ENCODE results near the gene TP73.

TP73 gene

DNA sequence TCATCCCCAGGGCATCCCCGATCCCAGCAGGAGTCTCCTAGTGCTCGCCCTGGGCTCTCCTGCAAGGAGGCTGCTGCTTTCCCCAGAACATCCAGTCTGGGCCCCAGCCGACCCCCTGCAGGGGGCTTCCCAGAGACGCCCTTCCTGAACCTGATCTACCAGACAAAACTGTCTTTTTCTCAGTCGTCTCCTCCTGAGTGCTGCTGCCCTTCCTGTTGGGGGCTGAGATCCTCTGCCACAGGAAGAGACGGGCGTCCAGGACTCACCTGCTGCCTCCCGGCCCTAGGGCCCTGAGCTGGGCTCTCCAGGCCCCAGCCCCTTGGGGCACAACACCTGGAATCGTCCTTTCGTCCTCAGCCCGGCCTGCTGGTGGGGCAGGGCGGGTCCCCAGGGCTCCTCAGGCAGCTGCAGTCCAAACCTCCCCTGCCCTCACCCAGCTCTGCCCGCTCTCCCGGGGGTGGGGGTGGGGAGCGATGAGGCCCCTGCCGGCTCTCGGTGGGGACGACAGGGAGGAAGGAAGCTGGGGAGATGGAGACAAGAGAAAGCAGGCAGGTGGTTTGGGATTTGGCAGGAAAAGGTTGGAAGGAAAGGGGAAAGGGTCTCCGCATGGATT lies 36.9 kb downstream of the TP73 start:
- no peak for DNase-seq (ENCODE audit: low spot score)

GRCh38 chr1:3690282-3691065 lies 38.2 kb downstream of the TP73 start:
- DNase-seq (ENCODE audit: low spot score): no peak

GRCh38 chr1:3691421-3692204 lies 39.3 kb downstream of the TP73 start:
- no peak for DNase-seq (ENCODE audit: low spot score)

- no peak for DNase-seq (ENCODE audit: low spot score)
These were observed 40.3 kb downstream of the TP73 start for GRCh38 chr1:3692598-3692997.

- no peak for DNase-seq (ENCODE audit: low spot score)
These were observed 41.0 kb downstream of the TP73 start for GRCh38 chr1:3693321-3693720.

DNA sequence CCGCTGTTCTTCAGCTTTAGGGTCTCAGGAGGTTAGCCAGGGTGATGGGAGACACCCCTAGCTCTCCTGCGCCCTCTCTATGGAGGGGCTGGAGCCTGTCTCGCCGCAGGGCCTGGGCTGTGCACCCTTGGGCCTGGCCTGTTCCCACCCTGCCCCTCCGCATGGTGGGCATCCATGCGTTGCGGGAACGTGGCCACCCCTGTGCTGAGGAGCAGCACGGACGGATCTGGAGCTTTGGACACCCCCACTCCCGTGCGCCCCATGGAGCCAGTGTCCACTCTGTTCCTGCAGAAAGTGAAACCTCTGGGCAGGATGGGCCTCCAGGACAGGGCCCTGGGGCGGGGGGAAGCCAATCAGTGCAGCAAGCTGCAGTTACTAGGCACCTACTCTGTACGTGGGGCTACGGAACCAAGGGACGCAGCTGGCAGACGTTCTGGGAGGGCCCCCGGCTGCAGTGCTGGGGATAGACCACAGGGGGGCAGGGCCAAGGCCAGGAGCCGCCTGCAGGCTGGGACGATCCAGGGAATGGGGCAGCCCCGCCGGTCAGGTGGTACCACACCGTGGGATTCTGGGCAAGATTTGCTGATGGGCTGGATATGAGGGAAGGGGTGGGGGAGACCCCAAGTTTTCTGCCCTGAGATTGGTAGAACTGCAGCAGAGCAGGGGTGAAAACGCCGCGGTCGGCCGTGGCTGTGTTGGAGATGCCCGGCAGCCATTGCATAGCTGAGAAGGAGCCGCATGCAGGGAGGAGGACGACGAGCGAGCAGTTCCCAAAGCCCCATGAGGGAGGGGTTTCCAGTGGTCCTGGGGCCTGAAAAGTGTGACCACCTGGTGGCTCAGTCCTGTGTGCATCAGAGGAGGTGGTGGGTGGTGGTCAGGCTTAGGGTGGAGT lies 43.3 kb downstream of the TP73 start:
- DNase-seq (ENCODE audit: low spot score): peak; percentile 74

GRCh38 chr1:3696689-3697088 lies 44.4 kb downstream of the TP73 start:
- DNase-seq (ENCODE audit: low spot score): no peak

- DNase-seq (ENCODE audit: low spot score): no peak
These were observed 44.8 kb downstream of the TP73 start for GRCh38 chr1:3697104-3697503.

- DNase-seq (ENCODE audit: low spot score): no peak
These were observed 45.5 kb downstream of the TP73 start for GRCh38 chr1:3697810-3698209.

DNA sequence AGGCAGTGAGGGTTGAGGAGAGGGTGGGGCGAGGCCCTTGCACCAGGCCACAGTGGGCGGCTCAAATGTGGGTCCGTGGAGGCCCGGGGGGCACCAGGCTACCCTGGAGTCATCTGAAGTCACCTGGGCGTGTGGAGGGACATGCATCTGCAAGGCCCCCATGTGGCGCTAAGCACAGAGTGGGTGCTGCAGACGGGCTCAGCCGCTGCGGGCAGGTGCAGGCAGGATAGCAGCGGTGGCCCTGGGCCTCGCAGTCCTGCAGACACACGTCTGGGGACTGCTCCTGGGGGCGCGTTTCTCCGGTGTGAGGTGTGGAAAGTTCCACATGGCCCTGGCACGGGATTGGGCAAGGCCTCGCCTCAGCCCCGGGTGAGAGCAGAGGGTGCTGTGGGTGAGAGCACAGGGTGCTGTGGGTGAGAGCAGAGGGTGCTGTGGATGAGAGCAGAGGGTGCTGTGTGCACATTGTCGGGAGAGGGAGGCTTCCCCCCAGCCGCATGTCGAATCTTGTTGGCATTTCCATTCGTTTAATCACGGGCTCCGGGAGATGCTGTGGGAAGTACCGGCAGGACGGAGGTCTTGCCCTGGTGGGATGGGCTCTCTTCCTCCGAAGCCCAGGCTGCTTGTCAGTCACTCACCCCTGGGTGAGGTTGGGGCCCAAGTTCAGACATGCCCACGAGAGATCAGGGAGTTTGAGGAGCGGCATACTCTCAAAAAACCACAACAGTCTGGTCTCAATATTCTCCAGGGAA lies 46.5 kb downstream of the TP73 start:
- no peak for DNase-seq (ENCODE audit: low spot score)

GRCh38 chr1:3699596-3699995 lies 47.3 kb downstream of the TP73 start:
- no peak for DNase-seq (ENCODE audit: low spot score)

DNA sequence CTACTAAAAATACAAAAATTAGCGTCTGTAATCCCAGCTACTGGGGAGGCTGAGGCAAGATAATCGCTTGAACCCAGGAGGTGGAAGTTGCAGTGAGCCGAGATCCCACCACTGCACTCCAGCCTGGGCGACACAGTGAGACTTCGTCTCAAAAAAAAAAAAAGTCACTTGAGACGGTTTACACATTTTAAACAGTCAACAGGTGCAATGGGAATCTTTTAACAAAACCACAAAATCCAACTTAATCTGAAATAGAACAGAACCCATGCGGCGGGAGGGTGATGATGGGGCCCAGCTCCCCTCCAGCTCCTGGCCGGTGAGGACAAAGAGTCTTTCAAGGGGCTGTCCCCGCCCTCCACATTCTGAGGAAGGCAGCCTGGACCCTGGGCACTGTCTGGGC lies 48.3 kb downstream of the TP73 start:
- DNase-seq (ENCODE audit: low spot score): no peak

GRCh38 chr1:3702528-3702927 lies 50.2 kb downstream of the TP73 start:
- DNase-seq (ENCODE audit: low spot score): no peak

DNA sequence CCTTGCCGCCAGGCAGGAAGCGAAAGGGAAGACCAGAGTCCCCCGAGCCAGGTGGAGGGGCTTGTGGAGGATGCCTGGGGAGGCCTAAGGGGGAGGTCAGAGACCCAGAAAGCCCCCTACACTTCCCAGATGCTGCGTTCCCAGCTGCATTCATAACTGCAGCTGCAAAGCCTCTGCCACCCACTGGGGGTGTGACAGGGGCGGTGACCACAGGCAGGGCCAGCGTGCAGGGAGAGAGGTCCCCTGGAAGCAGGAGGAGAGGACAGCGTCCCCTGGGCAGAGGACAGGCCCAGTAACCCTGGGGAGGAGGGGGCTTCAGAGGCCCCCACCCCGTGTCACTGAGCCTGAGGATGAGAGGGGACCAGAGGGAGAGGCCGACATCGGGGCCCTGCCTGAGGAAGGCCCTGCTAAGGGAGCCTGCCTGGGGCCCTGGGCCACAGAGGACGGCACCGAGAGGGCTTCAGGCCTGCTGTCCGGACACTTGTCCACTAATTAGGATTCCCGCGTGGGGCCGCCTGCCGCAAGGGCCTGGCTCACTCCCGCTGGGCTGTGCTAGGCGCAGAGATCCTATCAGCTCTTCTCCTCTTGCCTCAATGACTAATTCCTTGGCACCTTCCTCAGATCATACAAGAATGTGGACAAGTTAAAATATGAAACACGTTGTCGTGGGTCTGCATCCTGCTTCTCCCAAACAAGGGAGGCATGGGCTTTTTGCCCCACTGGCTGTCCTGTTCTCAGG lies 50.8 kb downstream of the TP73 start:
- DNase-seq (ENCODE audit: low spot score): peak; percentile 49

DNA sequence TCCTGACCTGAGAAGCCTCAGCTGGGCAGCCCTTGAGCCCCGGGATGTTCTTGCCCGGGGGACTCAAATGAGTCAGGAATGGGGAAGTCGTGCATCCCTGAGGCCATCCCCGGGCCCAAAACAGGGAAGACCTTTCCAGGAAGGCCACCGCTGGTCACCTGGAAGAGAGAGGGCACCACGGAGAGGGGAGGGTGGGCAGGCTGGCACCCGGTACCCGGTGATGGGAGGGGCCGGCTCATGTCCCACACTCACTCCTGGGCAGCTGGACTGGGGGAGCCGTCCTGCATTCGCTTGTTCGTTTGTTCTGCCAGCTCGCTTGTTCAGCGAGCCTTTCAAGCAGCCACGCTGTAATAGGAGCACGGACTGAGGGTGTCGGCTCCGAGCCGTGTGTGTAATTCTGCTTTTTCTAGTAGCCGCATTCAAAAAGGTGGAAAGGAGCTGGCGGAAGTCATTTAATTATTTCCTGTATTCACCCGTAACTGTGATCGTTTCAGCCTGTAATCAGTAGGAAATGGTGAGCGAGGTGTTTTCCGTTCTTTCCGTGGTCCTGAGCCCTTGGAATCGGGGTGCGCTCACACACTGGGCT lies 51.6 kb downstream of the TP73 start:
- DNase-seq (ENCODE audit: low spot score): no peak

- DNase-seq (ENCODE audit: low spot score): no peak
These were observed 53.1 kb downstream of the TP73 start for GRCh38 chr1:3705341-3705950.

DNA sequence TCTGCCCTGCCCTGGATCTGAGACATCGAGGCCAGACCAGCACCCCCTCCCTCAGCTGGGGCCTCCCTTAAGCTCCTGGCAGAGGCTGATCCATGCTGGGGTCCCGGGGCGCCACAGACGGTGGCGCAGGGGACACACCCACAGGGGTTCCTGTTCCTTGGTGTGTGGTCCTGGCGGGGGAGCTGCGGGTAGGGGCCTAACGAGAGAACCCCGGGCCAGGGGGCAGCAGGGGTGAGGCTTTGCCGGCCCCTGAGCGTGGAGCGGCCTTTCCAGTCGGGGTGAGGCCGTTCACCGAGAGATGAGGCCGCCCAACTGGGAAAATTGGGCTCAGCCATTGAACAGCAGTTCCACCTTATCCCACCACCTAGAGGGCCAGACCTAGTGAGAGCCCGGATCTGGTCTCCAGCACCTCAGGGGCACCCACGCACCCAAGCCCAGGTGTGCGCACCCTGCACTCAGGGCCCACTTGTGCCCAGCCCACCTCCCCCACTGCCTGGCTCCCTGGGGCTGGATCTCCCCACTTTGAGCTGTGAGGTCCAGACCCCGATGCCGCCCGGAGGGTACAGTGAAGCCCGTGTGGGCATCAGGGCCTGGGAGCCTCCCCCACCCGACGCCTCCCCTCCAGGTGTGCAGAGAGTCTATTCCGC lies 54.5 kb downstream of the TP73 start:
- no peak for DNase-seq (ENCODE audit: low spot score)

- no peak for DNase-seq (ENCODE audit: low spot score)
These were observed 55.1 kb downstream of the TP73 start for GRCh38 chr1:3707298-3707938.

DNA sequence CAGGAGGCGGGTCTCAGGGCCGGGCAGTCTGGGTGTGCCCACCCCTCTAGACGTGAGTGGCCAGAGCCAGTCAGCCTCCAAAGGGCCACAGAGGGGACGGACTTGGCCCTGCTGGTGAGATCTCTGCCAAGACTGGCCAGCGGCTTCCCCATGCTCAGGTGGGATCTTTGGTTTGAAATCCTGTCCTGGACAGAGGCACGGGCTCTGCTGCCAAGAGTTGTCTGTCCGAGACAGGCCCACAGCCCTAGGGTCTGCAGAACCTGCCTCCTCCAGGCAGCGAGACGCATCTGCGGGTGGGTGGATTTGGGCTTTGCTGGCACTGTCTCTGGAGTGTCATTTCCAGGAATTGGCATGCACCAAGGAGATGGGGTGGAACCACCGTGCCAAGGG lies 55.6 kb downstream of the TP73 start:
- no peak for DNase-seq (ENCODE audit: low spot score)
